Limb (tissue), 2 donors: ENCODE results near the gene GALNT14.
A peak's percentile ranks its signal among the peaks of the same experiment; 100 is the strongest.

Experiments
- DNase-seq, 2 donors: peaks; one replicate each; pipeline ENCODE4 v3.0.0-alpha.2; 2016; ENCODE audit errors: extremely low spot score in 2 of 2

GALNT14 gene

GRCh38 chr2:30978854-30979253, 159.4 kb downstream of the GALNT14 start:
- DNase-seq = no peak

GRCh38 chr2:30978044-30978443, 160.2 kb downstream of the GALNT14 start:
- DNase-seq = no peak

GRCh38 chr2:30975156-30975555, 163.1 kb downstream of the GALNT14 start:
- DNase-seq = no peak

- DNase-seq = no peak
These were observed 163.7 kb downstream of the GALNT14 start for GRCh38 chr2:30974554-30974953.

- DNase-seq = no peak
These were observed 164.1 kb downstream of the GALNT14 start for GRCh38 chr2:30974092-30974491.

GRCh38 chr2:30971231-30972025, 166.8 kb downstream of the GALNT14 start:
- DNase-seq = peak in 1 of 2 donors; percentile 45

- no peak for DNase-seq
These were observed 169.4 kb downstream of the GALNT14 start for GRCh38 chr2:30968660-30969397.

GRCh38 chr2:30966786-30967185, 171.5 kb downstream of the GALNT14 start:
- no peak for DNase-seq

GRCh38 chr2:30965022-30965531, 173.2 kb downstream of the GALNT14 start:
- no peak for DNase-seq

- DNase-seq = no peak
These were observed 173.8 kb downstream of the GALNT14 start for GRCh38 chr2:30964334-30965005.

GRCh38 chr2:30963184-30963583, 175.1 kb downstream of the GALNT14 start:
- no peak for DNase-seq

- DNase-seq = no peak
These were observed 178.0 kb downstream of the GALNT14 start for GRCh38 chr2:30960213-30960612.

- no peak for DNase-seq
These were observed 178.6 kb downstream of the GALNT14 start for GRCh38 chr2:30959653-30960052.

- DNase-seq = no peak
These were observed 179.3 kb downstream of the GALNT14 start for GRCh38 chr2:30958918-30959265.

- no peak for DNase-seq
These were observed 179.9 kb downstream of the GALNT14 start for GRCh38 chr2:30958193-30958917.

- no peak for DNase-seq
These were observed 180.6 kb downstream of the GALNT14 start for GRCh38 chr2:30957591-30957990.

- peak in 1 of 2 donors; percentile 29 for DNase-seq
These were observed 181.2 kb downstream of the GALNT14 start for GRCh38 chr2:30956995-30957394.

- DNase-seq = no peak
These were observed 182.6 kb downstream of the GALNT14 start for GRCh38 chr2:30955516-30956132.

- no peak for DNase-seq
These were observed 187.9 kb downstream of the GALNT14 start for GRCh38 chr2:30950339-30950738.

- DNase-seq = no peak
These were observed 188.8 kb downstream of the GALNT14 start for GRCh38 chr2:30949435-30949834.

GRCh38 chr2:30948857-30949256, 189.4 kb downstream of the GALNT14 start:
- DNase-seq = no peak
